Measurements from ENCODE around the gene RNU1-2.
"Not testable (repeated sequence)": the region's sequence is repeated elsewhere in the genome, so short reads cannot be mapped to it uniquely, and the experiment has no call there.

DNA sequence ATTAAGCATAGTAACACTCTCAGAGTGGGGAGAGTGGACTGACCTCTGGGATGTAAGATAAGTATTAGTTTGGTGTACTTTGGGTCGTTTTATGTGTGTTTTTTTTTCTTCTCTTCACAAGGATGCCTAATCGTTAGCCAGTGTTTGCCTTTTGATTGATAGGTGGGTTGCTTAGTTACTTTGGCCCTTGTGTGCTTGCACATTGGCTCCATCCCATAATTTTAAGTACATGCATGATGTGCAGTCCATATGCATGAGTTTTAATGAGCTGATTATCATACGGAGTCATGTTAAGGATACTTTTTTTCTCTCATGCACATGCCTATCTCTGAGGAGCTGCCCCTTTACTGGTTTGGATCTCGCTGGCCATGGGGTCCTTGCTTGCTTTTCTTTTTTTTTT lies 4.7 kb upstream of the RNU1-2 start:
- TF ChIP-seq SUZ12 (IDR thresholded peaks at IDR 0.05; ENCODE audit: extremely low read depth, insufficient read depth, insufficient read length); ZNF274 (IDR thresholded peaks at IDR 0.05; ENCODE audit: low read depth, low read length): not testable (repeated sequence)

All from NT2/D1 (cell line).